ENCODE results near the gene ZBTB33.

Gene ZBTB33

GRCh38 chrX:120224388-120224787 lies 26.2 kb upstream of the ZBTB33 start:
- DNase-seq (ENCODE audit: low spot score) = no peak
- TF ChIP-seq CTCF (IDR thresholded peaks at IDR 0.05; ENCODE audit: extremely low read depth, missing control alignments) = no peak

- TF ChIP-seq CTCF (IDR thresholded peaks at IDR 0.05; ENCODE audit: extremely low read depth, missing control alignments) = no peak
- no peak for DNase-seq (ENCODE audit: low spot score)
These were observed 22.3 kb upstream of the ZBTB33 start for GRCh38 chrX:120228187-120228908.

GRCh38 chrX:120235284-120235683 lies 15.3 kb upstream of the ZBTB33 start:
- no peak for DNase-seq (ENCODE audit: low spot score)
- TF ChIP-seq CTCF (IDR thresholded peaks at IDR 0.05; ENCODE audit: extremely low read depth, missing control alignments) = no peak

- no peak for TF ChIP-seq CTCF (IDR thresholded peaks at IDR 0.05; ENCODE audit: extremely low read depth, missing control alignments)
- DNase-seq (ENCODE audit: low spot score) = no peak
These were observed 13.7 kb upstream of the ZBTB33 start for GRCh38 chrX:120236687-120237479.

- TF ChIP-seq CTCF (IDR thresholded peaks at IDR 0.05; ENCODE audit: extremely low read depth, missing control alignments) = no peak
These were observed 11.7 kb upstream of the ZBTB33 start for GRCh38 chrX:120238933-120239332.

GRCh38 chrX:120242813-120243212 lies 7.8 kb upstream of the ZBTB33 start:
- TF ChIP-seq CTCF (IDR thresholded peaks at IDR 0.05; ENCODE audit: extremely low read depth, missing control alignments) = no peak
- DNase-seq (ENCODE audit: low spot score) = no peak

More at GRCh38 chrX:120238933-120239332, 11.7 kb upstream of the ZBTB33 start:
- no peak for DNase-seq (ENCODE audit: low spot score)

GRCh38 chrX:120244395-120244734 lies 6.2 kb upstream of the ZBTB33 start:
- TF ChIP-seq CTCF (IDR thresholded peaks at IDR 0.05; ENCODE audit: extremely low read depth, missing control alignments) = no peak
- DNase-seq (ENCODE audit: low spot score) = no peak
